GM19467 (cell line): ENCODE results near the gene TBC1D22A.

Experiments
- ATAC-seq: cut with Tn5 transposase; IDR thresholded peaks from one replicate; pipeline ENCODE4 v1.9.1; 2021; ENCODE audit warnings: mild to moderate bottlenecking, moderate library complexity; ENCODE audit not compliant: unreplicated experiment

Gene TBC1D22A

DNA sequence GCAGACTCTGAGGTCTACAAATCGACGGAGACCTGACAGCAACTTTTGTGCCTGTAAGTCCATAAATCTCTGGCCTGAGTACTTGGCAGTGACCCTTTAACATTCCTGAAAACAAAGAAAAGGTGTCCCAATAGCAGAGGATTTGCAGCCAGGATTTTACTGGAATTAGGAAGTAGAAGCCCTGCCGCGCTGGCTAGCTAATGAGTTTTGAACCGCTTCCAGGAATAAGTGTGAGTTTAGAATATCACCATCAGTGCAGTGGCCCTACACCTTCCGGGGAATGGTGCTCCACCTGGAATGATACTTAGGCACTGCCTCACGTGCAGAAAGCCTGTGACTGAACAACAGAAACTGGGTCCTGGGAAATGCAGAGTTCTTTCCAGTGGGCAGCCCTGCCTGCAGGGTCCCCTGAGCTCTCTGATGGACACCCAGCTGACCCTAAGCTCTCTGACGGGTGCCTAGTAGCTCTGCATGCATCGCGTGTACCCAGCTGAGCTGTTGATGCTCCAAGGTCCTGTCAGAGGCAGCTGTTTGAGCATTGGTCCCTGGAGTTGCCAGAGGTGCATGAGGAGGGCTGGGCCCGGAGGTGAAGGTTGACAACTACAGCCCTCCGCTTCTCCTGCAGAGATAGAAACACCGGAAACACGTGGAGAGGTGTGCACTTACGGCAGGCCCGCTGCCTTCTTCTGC is 380.9 kb downstream of the TBC1D22A start:
- ATAC-seq: no peak

- no peak for ATAC-seq
Observed at GRCh38 chr22:47144076-47144765, 381.8 kb downstream of the TBC1D22A start.

DNA sequence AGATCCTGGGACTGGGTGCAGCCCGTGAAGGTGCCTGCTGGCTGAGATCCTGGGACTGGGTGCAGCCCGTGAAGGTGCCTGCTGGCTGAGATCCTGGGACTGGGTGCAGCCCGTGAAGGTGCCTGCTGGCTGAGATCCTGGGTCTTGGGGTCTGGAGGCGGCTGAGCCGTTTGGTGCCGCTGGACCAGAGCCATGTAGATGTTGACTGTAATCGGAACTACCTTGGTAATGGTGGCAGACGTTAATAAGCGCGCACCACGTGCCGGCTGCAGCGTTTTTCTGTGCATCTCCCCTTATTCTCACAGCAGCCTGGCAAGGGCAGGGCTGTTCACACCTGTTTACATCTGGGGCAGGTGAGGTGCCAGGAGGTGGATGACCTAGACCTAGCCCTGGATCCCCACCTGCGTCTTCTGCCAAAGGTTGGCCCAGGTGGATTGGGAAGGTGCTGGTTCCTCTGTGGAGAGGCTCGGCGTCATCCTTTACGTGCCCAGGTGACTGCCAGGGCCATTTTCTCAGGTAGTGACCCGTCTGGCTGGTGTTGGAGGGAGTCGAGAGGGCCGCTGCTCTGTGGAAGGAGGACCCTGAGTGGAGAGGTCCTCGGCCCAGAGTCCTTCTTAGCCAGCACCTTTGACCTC is 382.5 kb downstream of the TBC1D22A start:
- ATAC-seq: no peak

DNA sequence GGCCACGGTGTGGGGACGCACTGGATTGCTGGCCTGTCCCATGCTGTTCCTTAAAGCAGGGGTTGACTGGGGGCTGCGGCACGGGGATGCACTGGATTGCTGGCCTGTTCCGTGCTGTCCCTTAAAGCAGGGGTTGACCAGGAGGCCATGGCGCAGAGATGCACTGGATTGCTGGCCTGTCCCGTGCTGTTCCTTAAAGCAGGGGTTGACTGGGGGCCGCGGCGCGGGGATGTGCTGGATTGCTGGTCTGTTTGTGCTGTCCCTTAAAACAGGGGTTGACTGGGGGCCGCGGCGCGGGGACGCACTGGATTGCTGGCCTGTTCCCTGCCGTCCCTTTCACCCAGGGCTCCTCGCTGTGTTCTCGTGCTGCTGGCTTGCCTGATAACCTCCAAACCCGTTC is 383.4 kb downstream of the TBC1D22A start:
- ATAC-seq: no peak

DNA sequence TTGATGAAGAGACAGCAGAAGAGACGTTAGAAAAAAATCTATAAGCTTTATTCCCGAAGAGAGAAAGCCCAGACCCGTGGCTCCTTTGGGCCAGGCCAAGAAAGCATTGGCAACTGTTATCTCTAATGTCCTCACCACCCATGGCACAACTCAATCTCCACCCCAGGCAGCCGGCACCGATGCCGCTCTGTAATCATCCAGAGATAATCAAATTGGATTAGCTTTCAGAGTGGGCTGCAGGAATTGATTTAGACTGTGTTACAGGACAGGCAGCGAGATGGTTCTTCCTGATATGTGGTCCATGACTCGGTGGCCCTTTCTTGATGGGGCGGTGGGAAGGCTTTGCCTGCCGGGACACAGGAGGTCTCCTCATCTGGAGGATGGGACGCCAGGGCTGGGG is 383.9 kb downstream of the TBC1D22A start:
- ATAC-seq: no peak

GRCh38 chr22:47146941-47147340 is 384.5 kb downstream of the TBC1D22A start:
- ATAC-seq: no peak

DNA sequence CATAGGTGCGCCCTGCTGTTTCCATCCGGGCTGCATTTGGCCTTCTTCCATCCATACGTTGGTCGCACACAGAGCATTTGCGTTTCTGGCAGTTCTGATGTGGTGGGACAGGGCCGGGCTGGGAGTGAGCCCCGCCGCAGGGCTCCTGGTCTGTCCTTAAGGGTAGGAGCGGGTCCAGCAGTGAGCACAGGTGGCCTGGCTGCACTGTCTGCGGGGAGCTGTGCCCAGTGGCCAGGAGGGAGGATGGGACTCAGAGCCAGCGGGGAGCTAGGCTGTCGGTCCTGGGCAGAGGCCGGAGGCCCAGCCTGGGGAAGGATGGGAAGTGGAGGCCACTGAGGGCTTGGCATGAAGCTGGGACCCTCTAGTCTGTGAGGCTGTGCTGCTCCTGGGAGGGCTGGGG is 385.1 kb downstream of the TBC1D22A start:
- ATAC-seq: no peak

DNA sequence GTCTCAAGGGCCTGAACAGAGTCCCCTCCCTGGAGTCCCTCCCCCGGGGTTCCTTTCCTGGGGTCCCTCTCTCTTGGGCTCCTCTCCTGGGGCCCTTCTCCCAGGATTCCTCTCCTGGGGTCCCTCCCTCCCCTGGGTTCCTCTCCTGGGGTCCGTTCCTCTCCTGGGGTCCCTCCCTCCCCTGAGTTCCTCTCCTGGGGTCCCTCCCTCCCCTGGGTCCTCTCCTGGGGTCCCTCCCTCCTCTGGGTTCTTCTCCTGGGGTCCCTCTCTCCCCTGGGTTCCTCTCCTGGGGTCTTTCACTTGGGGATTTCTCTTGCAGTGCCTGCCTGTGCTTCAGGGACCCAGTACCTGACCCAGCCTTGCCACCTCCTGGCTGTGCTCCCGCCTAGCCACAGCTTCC is 386.1 kb downstream of the TBC1D22A start:
- ATAC-seq: no peak

- no peak for ATAC-seq
Observed at GRCh38 chr22:47148956-47149728, 386.7 kb downstream of the TBC1D22A start.

DNA sequence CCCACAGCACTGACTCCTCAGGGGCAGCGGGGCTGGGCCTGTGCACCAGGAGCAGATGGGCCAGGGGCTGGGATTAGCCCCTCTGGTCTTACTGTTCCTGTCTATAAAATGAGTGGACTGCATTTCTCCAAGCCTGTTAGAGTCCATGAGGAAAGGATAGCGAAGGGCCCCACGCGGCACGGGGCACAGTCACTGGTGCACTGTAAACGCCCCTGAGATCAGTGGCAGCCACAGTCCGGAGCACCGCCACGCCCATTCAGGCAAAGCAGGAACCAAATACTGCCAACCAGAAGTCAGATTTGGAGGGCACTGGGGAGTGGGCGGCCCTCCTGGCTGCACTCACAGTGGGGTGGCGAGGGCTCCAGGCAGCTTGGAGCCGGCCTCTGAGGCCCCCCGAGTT is 387.5 kb downstream of the TBC1D22A start:
- no peak for ATAC-seq

DNA sequence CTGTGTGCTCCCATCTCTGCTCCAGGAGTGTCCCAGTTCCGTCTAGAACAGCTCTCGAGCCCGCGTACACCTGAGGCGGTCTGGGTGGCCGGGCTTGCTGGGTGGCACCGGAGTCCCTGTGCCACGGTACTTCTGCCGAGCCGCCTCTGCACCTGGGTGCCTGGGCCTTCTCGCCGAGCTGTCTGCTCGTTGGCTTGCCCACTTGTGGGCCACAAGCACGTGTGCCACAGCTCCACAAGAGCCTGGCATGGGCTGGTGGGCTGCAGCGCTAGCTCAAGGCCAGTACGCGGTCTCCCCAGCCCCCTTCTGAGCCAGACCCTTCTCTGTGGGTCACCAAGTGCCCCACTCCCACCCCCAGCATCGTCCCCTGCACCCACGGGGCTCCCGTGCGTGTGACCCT is 388.0 kb downstream of the TBC1D22A start:
- no peak for ATAC-seq

- no peak for ATAC-seq
Observed at GRCh38 chr22:47151064-47151463, 388.6 kb downstream of the TBC1D22A start.

GRCh38 chr22:47151490-47151889 is 389.0 kb downstream of the TBC1D22A start:
- no peak for ATAC-seq

DNA sequence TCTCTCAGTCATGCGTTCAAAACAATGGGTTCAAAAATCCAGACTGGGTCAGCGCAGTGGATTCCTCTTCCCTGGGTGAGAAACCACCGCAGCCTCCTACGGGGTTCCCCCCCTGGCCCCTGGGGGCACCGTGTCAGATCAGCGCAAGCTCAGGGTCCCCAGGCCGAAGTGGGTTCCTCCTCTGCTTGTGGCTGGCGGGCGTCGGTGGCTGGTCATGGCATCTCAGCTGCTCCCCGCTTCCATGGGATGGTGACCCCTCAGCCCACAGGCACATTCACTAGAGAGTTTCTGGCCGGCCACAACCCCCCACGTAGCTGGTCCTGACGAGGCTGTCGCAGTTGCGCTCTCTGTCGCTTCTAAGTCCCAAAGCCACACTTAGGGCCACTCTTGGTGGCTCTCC is 389.8 kb downstream of the TBC1D22A start:
- ATAC-seq: no peak

DNA sequence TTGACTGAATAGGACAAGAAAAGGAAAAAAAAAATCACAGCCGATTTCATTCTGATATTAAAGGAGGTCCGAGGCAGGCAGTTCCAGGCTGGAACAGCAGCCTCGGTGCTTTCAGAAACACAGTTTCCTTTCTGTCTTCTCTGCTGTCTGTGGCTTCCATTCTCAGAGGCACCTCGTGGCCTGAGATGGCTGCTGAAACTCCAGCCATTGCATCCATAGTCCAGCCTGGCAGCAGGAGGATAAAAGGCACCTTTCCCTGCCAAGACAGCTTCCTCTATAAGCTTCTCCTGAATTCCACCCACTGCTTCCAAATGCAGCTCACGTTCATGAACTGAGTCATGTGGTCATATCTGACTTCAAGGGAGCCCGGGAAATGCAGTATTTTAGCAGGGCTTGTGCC is 390.5 kb downstream of the TBC1D22A start:
- ATAC-seq: no peak

DNA sequence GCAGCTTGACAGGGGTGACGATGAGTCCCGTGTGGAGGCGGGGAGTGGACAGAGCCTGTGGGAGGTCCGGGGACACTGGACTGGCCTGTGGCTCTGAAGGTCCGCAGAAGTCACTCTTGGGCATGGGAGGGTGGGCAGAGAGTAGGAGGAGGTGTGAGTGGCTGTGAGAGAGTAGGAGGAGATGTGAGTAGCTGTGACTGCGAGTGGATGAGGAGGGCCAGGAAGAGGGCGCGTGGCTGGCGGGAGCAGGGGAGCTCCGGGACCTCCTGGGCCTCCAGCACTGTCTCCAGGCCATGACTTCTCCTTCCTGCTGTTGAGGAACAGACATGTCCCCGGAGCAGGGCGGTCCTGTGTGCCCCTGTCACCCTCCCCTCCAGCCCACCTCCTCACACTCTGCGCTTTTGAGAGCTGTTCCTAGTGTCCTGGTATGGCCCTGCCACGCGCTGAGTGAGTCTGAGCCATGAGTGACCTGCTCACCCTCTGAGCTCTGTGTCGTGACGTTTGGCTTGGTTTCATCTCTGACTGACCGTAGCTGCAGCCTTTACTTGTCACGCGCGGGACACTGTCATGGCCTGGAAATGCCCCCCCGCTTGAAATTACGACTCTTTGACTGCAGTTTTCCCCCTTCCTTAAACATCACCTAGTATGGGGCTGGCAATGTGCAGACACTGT is 391.5 kb downstream of the TBC1D22A start:
- ATAC-seq: no peak

DNA sequence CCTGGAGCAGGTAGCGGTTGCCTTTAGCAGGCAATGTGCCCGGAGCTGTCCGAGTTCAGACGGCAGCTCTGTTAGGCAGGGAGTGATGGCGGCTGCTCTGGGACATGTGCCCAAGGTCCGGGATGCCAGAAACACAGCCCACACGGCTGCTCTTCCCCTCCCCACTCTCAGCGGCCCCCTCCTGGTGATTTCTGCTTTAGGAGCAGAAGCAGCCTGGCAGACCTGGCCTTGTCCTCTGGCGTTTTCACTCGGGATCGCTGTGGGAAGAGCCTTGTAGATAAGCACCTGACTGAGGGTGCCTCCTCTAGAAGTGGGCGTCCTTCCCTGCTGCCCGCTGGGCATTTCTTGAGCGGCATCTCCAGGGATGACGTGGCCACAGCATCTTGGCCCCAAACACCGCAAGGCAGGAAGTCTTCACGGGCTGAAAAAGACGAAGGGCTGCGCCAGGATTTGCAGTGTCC is 392.2 kb downstream of the TBC1D22A start:
- no peak for ATAC-seq

DNA sequence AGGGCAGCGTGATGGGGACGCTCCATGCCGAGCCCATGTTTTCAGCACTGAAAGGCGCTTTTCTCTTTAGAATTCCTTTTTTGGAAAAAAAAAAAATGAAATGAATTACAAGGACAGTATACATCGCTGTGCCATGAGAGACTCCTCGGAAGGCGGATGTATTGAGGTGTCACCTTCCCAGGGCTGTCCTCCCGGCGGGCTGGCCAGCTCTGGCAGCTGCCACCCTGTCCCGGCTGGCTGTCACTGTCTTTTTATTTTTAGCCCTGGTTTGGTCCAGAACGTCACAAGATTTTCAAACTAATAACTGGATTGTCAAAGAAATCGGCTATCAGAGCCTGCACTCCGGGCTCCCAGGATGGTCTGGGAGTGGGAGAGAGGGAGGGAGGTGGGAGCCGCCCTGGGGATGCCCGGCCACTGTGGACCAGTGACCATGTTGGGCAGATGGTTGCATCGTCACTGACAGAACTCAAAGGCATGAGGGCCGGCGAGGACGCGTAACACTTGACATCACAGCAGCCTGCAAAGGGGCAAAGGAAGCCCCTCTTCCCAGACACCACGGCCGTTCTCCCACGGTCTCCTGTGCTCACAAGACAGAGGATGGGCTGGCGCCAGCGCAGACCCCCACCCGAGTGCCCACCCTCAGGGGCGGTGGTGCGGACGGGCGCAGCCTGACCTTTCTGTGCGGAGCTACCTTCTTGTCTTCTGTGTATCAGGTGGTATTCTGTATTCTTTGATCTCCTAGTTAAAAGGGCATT is 392.9 kb downstream of the TBC1D22A start:
- ATAC-seq: no peak

- no peak for ATAC-seq
Observed at GRCh38 chr22:47155912-47156311, 393.5 kb downstream of the TBC1D22A start.
